ENCODE results near the gene C9. TPM values are rescaled to one million over a fixed set of nuclear protein-coding genes. Genes with fewer than 3 reads are reported as not detected.

Gene C9
- polyA plus RNA-seq, 1 donor (not counting 4 experiments of a cell fraction or from before 2014, with no cell fraction given), result 0.04 TPM

DNA sequence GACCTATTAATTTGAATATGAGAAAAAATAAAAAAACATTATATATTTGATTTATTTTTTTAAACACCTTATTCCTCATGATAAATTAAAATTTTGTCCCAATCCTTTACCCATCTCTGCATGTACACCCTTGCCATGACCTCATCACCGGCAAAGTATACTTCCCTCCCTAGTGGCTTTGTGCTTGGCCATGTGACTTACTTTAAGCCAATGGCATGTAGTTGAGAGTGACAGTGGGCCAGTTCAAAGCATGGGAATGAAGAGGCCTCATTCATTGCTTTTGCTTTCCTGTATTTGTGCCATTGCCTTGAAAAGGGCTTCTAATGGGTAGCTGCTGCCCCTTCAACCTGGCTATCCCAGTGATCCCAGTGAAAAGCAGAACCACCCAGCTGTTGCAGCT lies 31.2 kb downstream of the C9 start:
- no peak for FAIRE-seq
- no peak for DNase-seq (ENCODE audit: low read depth, low spot score)

DNA sequence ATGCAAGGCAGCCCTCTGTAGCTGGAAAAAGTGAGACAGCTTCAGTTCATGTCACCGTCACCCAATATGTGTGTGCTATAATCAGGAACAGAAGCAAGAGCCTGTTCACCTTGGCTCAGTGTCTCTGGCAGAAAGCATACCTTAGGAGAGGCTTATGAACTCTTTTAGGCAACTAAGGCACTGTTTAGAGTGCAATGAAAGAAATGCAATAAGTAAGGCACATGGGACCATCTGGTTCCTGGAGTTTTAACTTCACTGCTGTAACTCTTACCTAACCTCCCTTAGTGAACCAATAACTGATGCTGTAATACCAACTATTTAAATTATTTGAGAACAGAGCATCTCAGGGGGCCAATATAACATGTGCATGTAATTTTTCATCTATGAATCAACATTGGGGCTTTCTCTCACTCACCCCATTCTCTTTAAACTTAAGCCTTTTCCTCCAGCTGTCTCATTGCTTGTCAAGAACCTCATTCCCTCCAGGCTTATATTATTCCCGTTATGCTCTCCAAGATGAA lies 32.4 kb downstream of the C9 start:
- DNase-seq (ENCODE audit: low read depth, low spot score) (no peak), FAIRE-seq (no peak)
- no peak for TF ChIP-seq EZH2 (IDR thresholded peaks at IDR 0.05; ENCODE audit: low read length)
- TF ChIP-seq, protein P1, sequence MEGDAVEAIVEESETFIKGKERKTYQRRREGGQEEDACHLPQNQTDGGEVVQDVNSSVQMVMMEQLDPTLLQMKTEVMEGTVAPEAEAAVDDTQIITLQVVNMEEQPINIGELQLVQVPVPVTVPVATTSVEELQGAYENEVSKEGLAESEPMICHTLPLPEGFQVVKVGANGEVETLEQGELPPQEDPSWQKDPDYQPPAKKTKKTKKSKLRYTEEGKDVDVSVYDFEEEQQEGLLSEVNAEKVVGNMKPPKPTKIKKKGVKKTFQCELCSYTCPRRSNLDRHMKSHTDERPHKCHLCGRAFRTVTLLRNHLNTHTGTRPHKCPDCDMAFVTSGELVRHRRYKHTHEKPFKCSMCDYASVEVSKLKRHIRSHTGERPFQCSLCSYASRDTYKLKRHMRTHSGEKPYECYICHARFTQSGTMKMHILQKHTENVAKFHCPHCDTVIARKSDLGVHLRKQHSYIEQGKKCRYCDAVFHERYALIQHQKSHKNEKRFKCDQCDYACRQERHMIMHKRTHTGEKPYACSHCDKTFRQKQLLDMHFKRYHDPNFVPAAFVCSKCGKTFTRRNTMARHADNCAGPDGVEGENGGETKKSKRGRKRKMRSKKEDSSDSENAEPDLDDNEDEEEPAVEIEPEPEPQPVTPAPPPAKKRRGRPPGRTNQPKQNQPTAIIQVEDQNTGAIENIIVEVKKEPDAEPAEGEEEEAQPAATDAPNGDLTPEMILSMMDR (optimal IDR thresholded peaks at IDR 0.05 in 1 of 3, IDR thresholded peaks at IDR 0.05 in 1 of 3, conservative IDR thresholded peaks at IDR 0.05 in 1 of 3; ENCODE audit: extremely low read depth in 1 of 3, insufficient read depth in 2 of 3, low read length in 3 of 3), result no peak
- H2AFZ ChIP-seq (ENCODE audit: control insufficient read depth, low read length), result no peak overlapping the region
- H3K27me3 ChIP-seq (ENCODE audit: control insufficient read depth, extremely low read depth, insufficient read depth, low read length), result no peaks in the 10 kb centered on the region
- H3K9ac ChIP-seq (ENCODE audit: control insufficient read depth, extremely low read depth, insufficient read depth, low read length), result no peak overlapping the region
- dilution Hi-C loops (cut with MboI; ENCODE audit: extremely low pct_ligation_motif_present, low sequenced_read_pairs), result no loop called here
- no peak overlapping the region for H3K27ac ChIP-seq (ENCODE audit: control insufficient read depth, insufficient read depth, low read length)
- H3K4me2 ChIP-seq (ENCODE audit: control insufficient read depth, extremely low read depth, insufficient read depth, low read depth, low read length), result no peak overlapping the region
- H3K4me3 ChIP-seq (ENCODE audit: control insufficient read depth in 2 of 3, extremely low read depth in 1 of 3, insufficient read depth in 2 of 3, low read depth in 1 of 3, low read length in 3 of 3), result no peak overlapping the region
- no peaks in the 10 kb centered on the region for H3K9me3 ChIP-seq (ENCODE audit: control insufficient read depth, low read depth, low read length)
- H3K9me1 ChIP-seq (ENCODE audit: control insufficient read depth, extremely low read depth, insufficient read depth, low read length), result no peaks in the 10 kb centered on the region
- no peaks in the 10 kb centered on the region for H4K20me1 ChIP-seq (ENCODE audit: control insufficient read depth, extremely low read depth, insufficient read depth, low read length)
- no peaks in the 10 kb centered on the region for H3K36me3 ChIP-seq (ENCODE audit: control insufficient read depth in 2 of 2, extremely low read depth in 1 of 2, insufficient read depth in 2 of 2, low read length in 2 of 2)
- no peaks in the 10 kb centered on the region for H3K79me2 ChIP-seq (ENCODE audit: control insufficient read depth, insufficient read depth, low read length)
- no peaks in the 10 kb centered on the region for H3K4me1 ChIP-seq (ENCODE audit: control insufficient read depth, extremely low read depth, insufficient read depth, low read length)

More for the DNA sequence above, 31.2 kb downstream of the C9 start:
- Histone ChIP-seq H3K27ac (ENCODE audit: control insufficient read depth, insufficient read depth, low read length) (no peak overlapping the region), H3K9me1 (ENCODE audit: control insufficient read depth, extremely low read depth, insufficient read depth, low read length) (no peaks in the 10 kb centered on the region), H3K4me1 (ENCODE audit: control insufficient read depth, extremely low read depth, insufficient read depth, low read length) (no peaks in the 10 kb centered on the region), H3K4me3 (ENCODE audit: control insufficient read depth in 2 of 3, extremely low read depth in 1 of 3, insufficient read depth in 2 of 3, low read depth in 1 of 3, low read length in 3 of 3) (no peak overlapping the region), H3K79me2 (ENCODE audit: control insufficient read depth, insufficient read depth, low read length) (no peaks in the 10 kb centered on the region), H4K20me1 (ENCODE audit: control insufficient read depth, extremely low read depth, insufficient read depth, low read length) (no peaks in the 10 kb centered on the region), H2AFZ (ENCODE audit: control insufficient read depth, low read length) (no peak overlapping the region), H3K36me3 (ENCODE audit: control insufficient read depth in 2 of 2, extremely low read depth in 1 of 2, insufficient read depth in 2 of 2, low read length in 2 of 2) (no peaks in the 10 kb centered on the region), H3K4me2 (ENCODE audit: control insufficient read depth, extremely low read depth, insufficient read depth, low read depth, low read length) (no peak overlapping the region), H3K27me3 (ENCODE audit: control insufficient read depth, extremely low read depth, insufficient read depth, low read length) (no peaks in the 10 kb centered on the region), H3K9me3 (ENCODE audit: control insufficient read depth, low read depth, low read length) (no peaks in the 10 kb centered on the region), H3K9ac (ENCODE audit: control insufficient read depth, extremely low read depth, insufficient read depth, low read length) (no peak overlapping the region)
- dilution Hi-C loops (cut with MboI; ENCODE audit: extremely low pct_ligation_motif_present, low sequenced_read_pairs), result no loop called here
- TF ChIP-seq, protein P1 (optimal IDR thresholded peaks at IDR 0.05 in 1 of 3, IDR thresholded peaks at IDR 0.05 in 1 of 3, conservative IDR thresholded peaks at IDR 0.05 in 1 of 3; ENCODE audit: extremely low read depth in 1 of 3, insufficient read depth in 2 of 3, low read length in 3 of 3), result no peak
- no peak for TF ChIP-seq EZH2 (IDR thresholded peaks at IDR 0.05; ENCODE audit: low read length)
